GM19025 (cell line): ENCODE measurements around the gene JAGN1.
"Not testable (repeated sequence)": the region's sequence is repeated elsewhere in the genome, so short reads cannot be mapped to it uniquely, and the experiment has no call there.

Source experiments
- ATAC-seq: cut with Tn5 transposase; IDR thresholded peaks from one replicate; pipeline ENCODE4 v1.9.1; 2021; ENCODE audit warnings: mild to moderate bottlenecking, low read depth, moderate library complexity; ENCODE audit not compliant: unreplicated experiment

JAGN1 gene

DNA sequence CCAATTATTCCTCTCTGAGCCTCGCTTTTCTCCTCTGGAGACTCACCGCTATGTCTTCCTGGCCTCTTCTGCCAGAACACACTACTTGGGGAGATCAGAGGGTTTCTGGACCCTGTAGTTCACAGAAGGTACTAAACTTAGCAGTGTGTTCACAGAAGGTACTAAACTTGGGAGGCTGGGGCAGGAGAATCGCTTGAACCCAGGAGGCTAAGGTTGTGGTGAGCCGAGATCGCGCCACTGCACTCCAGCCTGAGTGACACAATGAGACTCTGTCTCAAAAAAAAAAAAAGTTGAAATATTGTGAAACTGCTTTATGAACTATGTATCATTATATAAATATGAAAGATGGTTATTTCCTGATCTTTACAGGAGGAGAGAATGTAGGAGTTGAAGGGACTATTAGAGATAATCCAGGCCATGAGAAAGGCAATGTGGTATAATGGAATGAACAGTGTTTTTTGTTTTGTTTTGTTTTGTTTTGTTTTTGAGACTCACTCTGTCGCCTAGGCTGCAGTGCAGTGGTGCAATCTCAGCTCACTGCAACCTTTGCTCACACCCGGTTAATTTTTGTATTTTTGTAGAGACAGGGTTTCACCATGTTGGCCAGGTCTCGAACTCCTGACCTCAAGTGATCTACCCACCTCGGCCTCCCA is 6.5 kb downstream of the JAGN1 start:
- not testable (repeated sequence) for ATAC-seq

DNA sequence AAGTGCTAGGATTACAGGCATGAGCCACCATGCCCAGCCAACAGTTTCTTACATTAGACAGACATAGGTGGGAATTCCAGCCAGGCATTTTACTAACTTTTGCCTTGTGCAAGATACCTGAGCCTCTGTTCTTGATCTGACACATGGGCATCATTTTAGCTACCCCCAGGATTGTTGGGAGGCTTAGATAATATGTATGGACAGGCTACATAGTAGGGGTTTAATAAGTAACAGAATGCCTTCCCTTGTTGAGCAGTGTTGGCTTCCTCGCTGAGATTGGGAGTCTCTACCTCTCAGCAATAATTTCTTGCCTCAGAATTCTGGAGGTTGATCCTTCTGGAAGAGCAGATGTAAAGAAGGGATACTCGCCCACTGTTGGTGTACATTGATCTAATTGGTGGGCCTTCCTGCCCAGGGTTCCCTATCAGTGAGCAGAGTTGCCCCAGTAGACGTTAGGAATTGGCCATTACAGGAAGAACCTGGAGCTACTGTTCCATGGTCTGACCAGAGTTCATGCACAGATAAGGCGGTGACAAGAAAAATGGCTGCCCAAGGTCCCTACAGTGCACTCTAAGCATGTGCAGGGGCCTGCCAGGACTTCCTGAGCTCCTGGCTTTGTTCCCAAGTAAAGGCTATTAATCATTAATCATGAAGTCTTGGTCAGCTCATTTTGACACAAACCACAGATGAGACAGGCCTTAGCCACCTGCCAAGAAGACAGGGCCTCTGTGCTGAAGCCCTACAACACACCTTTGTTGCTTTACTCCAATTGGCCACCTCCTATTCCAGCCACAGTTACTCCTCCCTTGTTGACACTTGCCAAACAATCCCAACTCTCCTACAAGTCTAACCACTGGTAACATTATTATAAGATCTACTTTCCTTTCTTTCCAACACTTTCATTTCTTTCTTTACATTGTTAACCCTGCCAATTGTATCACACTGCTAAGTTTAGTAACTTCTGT is 7.3 kb downstream of the JAGN1 start:
- no peak for ATAC-seq

DNA sequence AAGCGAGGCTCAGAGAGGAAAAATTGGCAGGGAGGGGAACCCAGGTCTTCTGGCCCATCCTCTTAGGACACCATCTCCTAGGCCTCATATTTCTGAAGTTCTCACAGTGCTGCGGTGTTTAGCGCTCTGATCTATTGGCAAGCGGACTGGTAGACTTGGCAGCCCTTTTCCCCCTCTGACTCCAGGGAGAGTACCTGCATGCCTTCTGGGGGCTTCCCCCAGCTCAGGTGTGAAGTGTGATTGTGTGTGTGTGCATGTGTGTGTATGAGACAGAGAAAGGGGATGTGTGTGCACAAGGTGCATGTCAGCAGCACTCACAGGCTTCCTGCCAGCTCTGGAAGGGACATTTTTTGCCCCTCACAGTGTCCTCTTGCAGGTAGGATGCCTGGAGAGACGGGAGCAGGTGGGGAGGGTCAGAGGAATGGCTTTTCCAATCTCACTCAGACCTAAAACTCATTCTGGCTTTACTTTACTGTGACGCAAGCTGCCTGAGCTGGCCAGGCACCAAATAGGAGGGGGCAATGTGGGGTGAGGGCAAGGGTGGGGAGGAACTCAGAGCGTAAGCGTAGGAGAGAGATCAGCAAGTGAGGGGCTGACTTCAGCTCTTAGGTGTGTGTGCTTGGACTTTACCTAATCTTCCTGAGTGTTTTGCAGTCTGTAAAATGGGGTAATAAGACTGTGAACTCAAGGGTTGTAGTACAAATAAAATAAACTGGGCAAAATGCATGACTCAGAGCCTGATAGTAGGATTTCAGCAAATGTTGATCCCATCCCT is 8.2 kb downstream of the JAGN1 start:
- no peak for ATAC-seq

DNA sequence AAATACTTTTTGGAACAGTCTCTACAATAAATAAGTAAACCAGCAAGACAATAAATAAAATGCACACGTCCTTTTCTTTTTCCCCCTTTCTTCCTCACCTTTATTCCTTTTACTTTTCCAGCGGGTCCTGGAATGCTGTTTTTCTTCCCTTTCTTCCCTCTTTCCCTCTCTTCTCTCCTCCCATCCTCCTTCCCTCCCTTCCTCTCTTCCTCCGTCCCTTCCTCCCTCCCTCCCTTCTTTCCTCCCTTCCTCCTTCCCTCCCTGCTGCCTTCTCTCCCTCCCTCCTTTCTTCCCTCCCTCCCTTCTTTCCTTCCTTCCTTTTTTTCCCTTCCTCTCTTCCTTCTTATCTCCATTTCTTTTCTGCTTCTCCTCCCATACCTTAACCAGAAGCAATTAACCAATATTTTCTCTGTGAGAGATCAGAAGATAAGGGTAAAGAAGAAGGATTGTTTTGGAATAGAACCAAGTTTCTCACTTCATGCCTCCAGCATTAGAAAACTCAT is 8.9 kb downstream of the JAGN1 start:
- ATAC-seq = no peak

GRCh38 chr3:9900965-9901415 is 10.6 kb downstream of the JAGN1 start:
- ATAC-seq = not testable (repeated sequence)

DNA sequence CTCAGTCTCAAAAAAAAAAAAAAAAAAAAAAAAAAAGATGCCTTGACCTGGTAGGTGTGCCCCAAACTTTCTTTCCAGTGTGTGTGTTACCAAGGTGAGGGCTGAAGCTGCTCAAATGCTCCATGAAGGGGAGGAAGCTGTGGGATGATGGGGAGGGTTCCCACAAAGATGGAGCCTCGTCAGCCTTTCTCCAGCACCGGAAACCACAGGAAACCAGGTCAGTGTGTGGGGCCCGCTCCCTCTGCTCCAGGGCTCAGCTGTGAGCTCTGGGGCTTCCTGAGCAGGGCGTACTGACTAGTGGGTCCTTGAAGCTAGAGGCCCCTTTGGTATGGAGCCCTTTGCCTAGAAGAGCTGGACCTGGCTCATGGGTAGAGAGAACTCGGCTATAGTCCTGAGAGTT is 11.6 kb downstream of the JAGN1 start:
- ATAC-seq = no peak

- no peak for ATAC-seq
Observed at GRCh38 chr3:9902372-9903237, 12.2 kb downstream of the JAGN1 start, which contains the start of gene IL17RE. Gene IL17RE (plus strand): TSS chr3:9902848. CDS start chr3:9902933, 85 bp downstream.

DNA sequence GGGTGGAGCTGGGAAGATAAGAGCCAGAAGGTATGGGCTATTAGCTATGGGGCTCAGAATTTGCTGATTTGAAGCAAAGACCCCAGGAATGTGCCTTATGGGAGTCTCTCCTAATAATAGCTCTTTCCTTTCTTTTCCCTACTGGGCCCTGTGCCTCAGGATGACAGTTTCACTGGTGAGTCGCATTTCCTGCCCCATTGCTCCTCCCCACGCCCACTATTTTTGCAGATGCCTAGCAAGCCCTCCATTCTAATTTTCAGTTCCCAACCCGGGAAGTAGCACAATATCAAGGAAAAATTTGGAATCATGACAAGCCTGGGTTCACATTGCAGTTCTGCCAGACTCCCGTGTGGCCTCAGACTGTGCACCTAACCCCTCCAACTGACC is 12.8 kb downstream of the JAGN1 start:
- ATAC-seq = no peak

- no peak for ATAC-seq
Observed at GRCh38 chr3:9903904-9904303, 13.5 kb downstream of the JAGN1 start.

DNA sequence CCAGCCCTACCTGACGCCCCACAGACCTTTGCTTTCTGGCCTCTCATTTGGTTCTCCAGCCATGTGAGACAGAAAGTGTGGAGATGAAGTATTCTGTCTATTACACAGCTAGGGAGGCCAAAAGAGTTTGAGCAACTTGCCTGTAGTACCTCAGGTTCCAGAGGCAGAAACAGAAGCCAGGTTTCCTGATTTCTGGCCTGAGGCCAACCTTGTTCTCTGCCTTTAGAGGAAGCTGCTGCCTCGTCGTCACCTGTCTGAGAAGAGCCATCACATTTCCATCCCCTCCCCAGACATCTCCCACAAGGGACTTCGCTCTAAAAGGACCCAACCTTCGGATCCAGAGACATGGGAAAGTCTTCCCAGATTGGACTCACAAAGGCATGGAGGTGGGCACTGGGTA is 16.1 kb downstream of the JAGN1 start:
- ATAC-seq = no peak

DNA sequence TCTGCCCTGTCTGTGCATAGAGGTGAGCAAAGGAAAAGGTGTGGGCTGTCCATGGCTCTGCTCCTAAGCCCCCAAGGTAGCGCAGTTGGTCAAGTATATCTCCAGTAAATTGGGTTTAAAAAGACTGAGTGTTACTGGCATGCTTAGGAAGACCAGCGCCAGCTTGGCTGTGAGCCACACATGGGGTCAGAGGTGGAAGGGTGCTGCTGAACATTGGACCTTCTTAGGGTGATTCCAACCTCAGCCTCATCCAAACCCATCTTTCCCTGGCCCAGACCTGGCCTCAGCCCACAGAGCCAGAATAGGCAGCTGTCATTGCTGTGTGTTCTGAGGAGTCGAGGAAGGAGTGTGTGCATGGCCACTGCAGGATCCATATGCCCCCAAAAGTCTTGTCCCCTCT is 17.9 kb downstream of the JAGN1 start:
- no peak for ATAC-seq

DNA sequence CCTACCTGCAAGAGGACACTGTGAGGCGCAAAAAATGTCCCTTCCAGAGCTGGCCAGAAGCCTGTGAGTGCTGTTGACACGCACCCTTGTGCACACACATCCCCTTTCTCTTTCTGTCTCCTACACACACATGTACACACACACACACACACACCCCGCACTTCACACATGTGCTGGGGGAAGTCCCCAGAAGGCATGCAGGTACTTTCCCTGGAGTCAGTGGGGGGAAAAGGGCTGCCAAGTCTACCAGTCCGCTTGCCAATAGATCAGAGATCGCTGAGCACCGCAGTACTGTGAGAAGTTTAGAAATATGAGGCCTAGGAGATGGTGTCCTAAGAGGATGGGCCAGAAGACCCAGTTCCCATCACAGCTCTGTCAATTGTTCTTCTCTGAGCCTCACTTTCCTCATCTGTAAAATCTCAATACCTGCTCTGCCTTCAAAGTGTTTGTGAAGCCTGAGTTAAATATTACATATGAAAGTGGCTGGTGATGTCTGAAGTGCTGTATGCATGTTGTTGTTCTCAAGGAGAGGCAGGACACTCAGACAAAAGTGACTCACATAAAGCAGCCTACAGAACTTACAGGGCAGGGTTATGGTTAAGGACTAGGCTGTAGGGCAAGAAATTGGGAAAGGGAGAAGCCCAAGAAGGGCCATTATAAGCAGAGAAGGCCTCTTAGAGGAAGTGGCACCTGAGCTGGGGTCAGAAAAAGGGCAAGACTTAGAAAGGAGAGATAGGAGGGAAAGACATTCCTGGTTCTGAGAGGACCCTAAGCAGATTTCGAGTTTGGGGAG is 19.0 kb downstream of the JAGN1 start:
- no peak for ATAC-seq

DNA sequence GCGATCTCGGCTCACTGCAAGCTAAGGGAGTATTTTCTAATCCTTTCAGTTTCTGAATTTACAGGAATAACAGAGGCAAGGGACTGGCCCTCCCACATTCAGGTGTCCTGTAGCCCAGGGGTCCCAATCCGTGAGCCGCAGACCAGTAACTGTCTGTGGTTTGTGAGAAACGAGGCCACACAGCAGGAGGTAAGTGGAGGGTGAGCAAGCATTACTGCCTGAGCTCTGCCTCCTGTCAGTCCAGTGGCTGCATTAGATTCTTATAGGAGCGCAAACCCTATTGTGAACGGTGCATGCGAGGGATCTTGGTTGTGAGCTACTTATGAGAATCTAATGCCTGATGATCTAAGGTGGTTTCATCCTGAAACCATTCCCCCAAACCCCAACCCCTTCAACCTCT is 21.5 kb downstream of the JAGN1 start:
- no peak for ATAC-seq

DNA sequence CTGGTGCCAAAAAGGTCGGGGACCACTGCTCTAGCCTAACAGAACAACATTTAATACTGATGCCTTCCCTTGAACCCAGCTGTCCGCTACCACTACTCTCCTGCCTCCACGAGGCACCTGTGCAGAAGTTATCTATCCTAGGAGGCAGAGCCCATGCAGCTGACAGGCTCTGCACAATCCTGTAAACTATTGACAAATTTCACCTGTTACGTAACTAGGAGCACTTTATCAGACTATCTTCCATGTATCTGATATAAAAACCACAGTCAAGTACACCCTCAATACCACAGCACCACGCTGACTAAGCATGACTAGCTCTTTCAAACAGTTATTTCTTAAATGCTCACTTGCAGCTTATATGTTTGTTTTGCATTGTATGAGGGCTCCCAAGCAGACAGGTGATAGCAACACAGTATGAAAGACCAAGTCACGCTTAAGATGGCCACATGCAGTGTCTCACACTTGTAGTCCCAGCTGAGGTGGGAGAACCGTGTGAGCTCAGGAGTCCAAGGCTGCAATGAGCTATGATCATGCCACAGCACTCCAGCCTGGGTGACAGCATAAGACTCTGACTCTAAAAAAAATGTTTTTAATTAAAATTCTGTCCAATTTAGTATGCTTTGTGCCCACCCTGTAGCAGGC is 22.0 kb downstream of the JAGN1 start:
- ATAC-seq = no peak

GRCh38 chr3:9913601-9914000 is 23.2 kb downstream of the JAGN1 start:
- ATAC-seq = no peak

GRCh38 chr3:9914011-9914410 is 23.6 kb downstream of the JAGN1 start:
- ATAC-seq = no peak

DNA sequence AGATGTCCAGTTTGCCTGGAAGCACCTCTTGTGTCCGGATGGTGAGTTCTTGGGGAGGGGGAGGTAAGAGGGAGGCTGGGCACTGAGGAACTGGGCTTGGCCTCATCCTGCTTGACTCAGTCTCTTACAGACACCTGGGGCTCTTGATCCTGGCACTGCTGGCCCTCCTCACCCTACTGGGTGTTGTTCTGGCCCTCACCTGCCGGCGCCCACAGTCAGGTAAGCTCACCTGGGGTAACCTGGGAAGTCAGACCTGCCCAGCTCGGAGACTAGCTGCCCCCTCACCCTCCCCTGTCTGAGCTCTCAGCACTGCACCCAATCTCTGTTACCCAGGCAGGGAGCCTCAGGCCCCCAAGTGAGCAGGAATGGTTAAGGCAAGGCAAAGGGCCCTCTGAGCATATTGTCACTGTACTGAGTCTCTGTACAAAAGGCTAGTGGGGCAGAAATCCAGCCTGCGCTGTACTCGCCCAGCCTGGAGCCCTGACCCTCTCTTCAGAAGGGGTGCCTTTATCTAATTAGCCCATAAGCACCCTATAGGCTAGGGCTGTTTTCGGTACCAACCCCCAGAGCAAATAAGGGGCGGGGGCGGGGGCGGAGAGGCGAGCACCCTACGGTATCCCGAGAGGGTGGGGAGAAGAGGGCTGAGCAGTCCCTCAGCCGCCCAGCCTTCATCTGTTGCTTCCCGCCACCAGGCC is 24.3 kb downstream of the JAGN1 start:
- no peak for ATAC-seq
